HG02938 (cell line): ENCODE measurements around the gene DUSP3.

Source experiments
- ATAC-seq: cut with Tn5 transposase; IDR thresholded peaks from one replicate; pipeline ENCODE4 v1.9.1; 2021; ENCODE audit warnings: mild to moderate bottlenecking, moderate library complexity; ENCODE audit not compliant: unreplicated experiment

DUSP3 gene

GRCh38 chr17:43769859-43770258 lies 8.9 kb downstream of the DUSP3 start:
- no peak for ATAC-seq

GRCh38 chr17:43769426-43769825 lies 9.4 kb downstream of the DUSP3 start:
- no peak for ATAC-seq

DNA sequence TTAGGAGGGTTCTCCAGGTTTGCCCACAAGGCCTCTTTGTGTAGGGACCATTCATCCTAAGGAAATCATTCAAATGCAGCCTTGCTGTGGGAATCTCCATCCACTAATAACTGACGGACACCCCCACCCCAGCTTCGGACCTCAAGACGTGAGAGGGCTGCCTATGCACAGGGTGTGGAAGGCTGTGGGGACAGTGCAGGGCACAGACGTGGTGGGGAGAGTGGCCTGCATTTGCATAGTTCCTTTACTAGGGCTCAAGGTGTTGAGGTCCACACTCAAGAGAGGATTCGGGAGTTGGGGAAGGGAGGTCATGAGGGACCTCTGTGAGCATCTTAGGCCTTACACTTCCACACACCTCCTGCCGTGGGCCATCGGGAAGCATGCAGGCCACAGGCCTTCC lies 9.8 kb downstream of the DUSP3 start:
- no peak for ATAC-seq

- no peak for ATAC-seq
These were observed 10.4 kb downstream of the DUSP3 start for GRCh38 chr17:43768382-43768781.

DNA sequence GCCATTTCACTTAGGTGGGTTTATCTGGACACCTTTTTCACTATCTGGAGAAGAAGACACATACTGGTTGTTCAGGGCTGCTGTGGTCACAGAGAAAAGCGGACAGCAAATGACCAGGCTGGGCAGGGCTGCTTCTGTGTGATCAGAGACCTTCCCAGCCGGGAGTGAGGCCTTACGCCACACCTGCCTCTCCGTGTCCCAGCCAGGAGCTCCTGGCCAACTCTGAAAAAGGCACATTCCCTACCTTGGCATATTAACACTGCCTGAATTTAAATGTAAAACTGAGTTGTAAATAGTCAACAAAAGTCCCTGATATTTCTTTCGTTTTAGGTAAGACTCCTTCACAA lies 11.1 kb downstream of the DUSP3 start:
- ATAC-seq: no peak

DNA sequence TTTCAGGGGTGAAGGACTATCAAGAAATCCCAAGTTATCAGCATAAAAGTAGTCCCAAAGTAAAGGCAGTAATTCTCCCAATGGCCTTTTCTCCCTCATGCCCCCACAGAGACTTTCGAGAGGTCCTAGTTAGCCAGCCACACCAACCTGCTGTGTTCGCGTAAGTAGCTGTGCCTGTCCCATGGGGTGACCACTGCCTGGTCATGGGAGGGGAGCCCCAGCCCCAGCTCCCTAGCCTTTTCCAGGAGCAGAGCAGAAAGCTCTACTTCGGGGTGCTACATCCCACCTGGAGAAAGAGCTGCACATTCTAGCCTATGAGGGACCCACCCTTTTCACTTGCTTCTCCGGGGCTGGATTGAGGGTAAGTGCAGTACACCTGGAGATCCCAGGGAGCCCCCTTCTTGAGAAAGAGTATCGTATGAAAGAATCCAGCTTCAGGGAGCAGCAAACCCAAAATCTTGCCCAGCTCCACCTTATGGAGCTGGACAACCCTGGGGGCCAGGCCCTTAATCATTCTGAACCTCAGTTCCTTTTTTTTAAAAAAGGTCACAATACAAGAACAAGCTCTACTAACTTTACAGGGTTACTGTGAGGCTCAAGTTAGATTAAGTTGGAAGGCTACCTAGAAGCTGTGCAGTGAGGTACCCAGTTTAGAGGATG lies 11.6 kb downstream of the DUSP3 start:
- ATAC-seq: no peak

GRCh38 chr17:43766413-43767052 lies 12.2 kb downstream of the DUSP3 start:
- ATAC-seq: no peak

DNA sequence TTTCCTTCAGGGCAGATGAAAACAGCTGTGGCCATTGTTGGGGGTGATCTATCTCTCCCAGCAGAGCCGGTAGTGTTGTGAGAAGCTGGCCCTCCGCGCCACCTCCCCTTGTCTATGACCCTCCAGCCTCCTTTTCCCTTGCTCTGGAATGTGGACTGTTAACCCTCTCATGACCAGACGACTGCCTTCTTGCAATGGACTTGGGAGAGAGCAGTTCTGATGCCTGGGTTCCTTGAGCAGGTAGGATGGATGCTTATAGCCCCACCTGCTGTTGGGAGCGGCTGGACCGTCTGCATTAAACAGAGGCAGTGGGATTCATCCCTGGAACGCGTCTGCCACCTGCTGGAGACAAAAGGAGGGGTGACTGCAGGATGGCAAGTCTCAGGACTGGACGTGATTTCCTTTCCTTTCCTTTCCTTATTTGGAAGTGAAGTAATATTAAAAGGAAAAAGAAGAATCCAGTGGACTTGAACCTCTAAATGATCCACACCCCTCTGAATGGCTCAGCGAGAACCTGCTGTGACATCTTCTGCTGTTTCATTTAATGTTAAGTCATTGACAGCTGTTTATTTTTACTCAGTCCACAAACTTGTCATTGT lies 18.4 kb downstream of the DUSP3 start:
- ATAC-seq: no peak

GRCh38 chr17:43759836-43760235 lies 18.9 kb downstream of the DUSP3 start:
- ATAC-seq: no peak

DNA sequence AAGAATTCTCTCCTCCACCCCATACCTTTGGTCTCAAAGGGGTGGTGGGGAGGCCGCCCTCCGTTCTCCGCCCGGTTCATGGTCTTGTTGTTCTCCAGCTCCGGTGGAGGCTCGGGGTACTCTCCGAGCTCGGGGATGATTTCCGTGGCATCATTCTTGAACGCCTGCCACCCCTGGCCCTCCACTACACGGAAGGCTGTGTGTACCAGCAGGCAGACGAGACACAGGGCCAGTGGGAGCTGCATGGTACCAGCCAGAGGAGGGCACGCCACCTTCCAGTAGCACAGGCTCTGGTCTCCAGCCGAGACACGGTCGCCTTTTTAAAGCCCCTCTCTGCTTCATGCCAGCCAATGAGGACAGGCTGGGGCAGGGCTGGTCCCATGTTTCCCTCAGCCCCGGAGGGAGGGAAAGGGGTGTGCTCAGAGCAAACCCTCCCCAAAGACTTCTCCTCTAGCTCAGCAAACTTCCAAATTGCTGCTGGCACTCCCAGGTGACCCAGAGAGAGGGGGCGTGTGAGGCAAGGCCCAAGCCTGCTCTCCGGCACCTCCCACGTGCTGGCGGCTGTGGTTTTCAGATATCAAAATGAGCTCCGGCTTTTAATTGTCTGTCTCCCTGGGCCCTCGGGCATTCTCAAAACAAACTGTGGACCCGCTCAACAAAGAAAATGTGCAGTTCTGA lies 20.1 kb downstream of the DUSP3 start, which contains the start of gene SOST:
TSS of gene SOST (minus strand) at position 295 of the 678 bp plus-strand sequence. CDS start at position 245, 50 bp downstream.
- no peak for ATAC-seq

GRCh38 chr17:43758086-43758485 lies 20.7 kb downstream of the DUSP3 start:
- ATAC-seq: no peak

- no peak for ATAC-seq
These were observed 21.6 kb downstream of the DUSP3 start for GRCh38 chr17:43757171-43757660.

- no peak for ATAC-seq
These were observed 22.6 kb downstream of the DUSP3 start for GRCh38 chr17:43756201-43756600.

- no peak for ATAC-seq
These were observed 23.3 kb downstream of the DUSP3 start for GRCh38 chr17:43755389-43755875.

- no peak for ATAC-seq
These were observed 23.8 kb downstream of the DUSP3 start for GRCh38 chr17:43754947-43755346.

DNA sequence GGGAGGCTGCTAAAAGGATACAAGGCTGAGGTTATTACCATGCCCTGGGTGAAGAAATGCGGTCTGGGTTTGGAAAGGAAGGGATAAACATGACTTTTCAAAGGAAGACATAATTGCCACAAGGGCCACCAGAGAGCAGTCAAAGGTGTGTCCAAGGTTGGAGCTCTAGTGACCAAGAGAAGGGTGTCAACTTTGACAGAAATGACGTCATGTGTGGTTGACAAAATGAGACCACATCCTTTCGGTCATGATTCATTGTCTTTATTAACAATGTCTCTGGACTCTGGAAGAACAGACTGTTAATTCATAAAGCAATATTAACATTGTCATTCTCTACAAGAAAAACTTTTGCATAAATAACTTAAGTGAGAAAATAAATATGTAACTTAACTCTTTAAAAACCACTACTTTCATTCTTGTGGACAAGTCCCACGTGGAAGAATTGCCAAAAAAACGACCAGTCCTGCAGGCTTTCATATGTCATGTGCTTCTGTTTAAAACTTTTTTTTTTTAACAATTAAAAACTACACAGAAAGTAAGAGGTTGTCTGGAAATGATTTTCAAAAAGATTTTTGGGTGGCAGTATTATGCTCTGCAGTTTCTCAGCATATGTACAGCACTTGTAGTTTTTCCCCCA lies 25.2 kb downstream of the DUSP3 start:
- no peak for ATAC-seq

- no peak for ATAC-seq
These were observed 28.6 kb downstream of the DUSP3 start for GRCh38 chr17:43750153-43750552.

DNA sequence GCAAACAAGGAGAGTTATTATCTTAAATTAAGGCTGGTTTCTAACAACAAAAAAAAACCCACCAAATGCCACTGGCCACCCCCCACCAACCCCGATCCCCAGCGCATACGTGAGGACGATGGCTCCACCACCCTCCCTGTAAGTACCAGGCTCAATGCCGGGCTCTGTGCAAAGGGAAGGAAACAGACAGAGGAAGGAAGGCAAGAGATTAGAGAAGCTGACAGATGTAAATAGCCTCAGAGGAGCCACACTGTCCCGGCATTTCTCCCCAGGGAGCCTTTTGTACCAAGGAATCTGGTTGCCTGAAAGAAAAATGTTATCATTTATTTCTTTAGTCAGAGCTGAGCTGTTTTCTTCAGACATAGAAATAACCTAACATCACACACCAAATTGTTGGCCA lies 33.2 kb downstream of the DUSP3 start:
- ATAC-seq: no peak

DNA sequence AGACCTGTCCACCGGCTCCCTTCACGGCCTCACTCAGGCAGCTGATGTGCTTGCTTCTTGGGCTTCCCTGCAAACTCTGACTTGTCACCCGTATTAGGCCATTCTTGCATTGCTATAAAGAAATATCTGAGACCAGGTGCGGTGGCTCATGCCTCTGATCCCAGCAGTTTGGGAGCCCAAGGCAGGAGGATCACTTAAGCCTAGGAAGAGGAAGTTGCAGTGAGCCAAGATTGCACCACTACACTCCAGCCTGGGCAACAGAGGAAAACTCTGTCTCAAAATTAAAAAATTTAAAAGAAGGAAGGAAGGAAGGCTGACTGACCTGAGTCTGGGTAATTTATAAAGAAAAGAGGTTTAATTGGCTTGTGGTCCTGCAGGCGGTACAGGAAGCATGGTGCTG lies 37.1 kb downstream of the DUSP3 start:
- ATAC-seq: no peak

DNA sequence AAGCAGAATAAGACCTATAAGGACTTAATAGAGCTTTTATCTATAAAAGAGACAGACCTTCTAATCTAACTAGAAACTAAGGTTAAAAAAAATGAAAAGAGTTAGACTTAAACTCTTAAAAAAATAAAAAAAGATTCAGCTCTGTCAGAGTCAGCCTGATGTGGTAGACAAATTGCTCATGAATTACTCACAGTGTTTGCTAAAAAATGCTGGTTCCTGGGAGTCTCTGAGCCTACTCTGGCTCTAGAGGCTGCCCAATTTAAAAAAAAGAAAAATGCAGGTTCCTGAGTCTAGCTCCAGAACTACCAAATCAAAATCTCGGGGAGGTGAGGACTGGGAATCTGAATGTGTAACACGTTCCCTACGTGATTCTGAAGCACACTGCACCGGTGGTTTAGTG lies 38.2 kb downstream of the DUSP3 start:
- ATAC-seq: no peak

- ATAC-seq: no peak
These were observed 41.1 kb downstream of the DUSP3 start for GRCh38 chr17:43737722-43738121.
